GM12878 (cell line): ENCODE measurements around the gene TRMT1. TPM values are rescaled to one million over a fixed set of nuclear protein-coding genes. Genes with fewer than 3 reads are reported as not detected.

ENCODE experiments used
- CTCF ChIP-seq, 3 experiments: IDR thresholded peaks in 2 of 3; conservative IDR thresholded peaks in 1 of 3; 2 replicates each; pipeline ENCODE4 v1.5.1; 2011; ENCODE audit warnings: low read depth in 3 of 3, low read length in 3 of 3, mild to moderate bottlenecking in 3 of 3, control low read depth in 2 of 3, moderate library complexity in 2 of 3, inconsistent platforms in 1 of 3, mixed read lengths in 1 of 3; ENCODE audit not compliant: control insufficient read depth in 2 of 3, insufficient read depth in 1 of 3; ENCODE audit errors: extremely low read depth in 1 of 3
- E2F4 ChIP-seq: IDR thresholded peaks from 2 replicates; pipeline ENCODE4 v1.6.1; 2012; ENCODE audit warnings: low read depth, low read length, improper control_type of control experiment
- EGR1 ChIP-seq, 2 experiments: IDR thresholded peaks; 1 replicate in 1 of 2; 2 replicates in 1 of 2; pipeline ENCODE4 v1.6.1; 2011 to 2012; ENCODE audit warnings: low read depth in 2 of 2, low read length in 2 of 2, borderline replicate concordance in 1 of 2, mild to moderate bottlenecking in 1 of 2, moderate library complexity in 1 of 2
- IKZF1 ChIP-seq: fragments of 450-650 bp; conservative IDR thresholded peaks from 2 replicates; pipeline ENCODE4 v1.6.1; 2017; ENCODE audit warnings: antibody characterized with exemption, mild to moderate bottlenecking
- POLR2A ChIP-seq: IDR thresholded peaks from 2 replicates; pipeline ENCODE4 v1.6.1; 2011; ENCODE audit warnings: low read depth, mild to moderate bottlenecking, low read length
- SP1 ChIP-seq: IDR thresholded peaks from one replicate; pipeline ENCODE4 v1.6.1; 2011; ENCODE audit warnings: low read depth, low read length
- STAT1 ChIP-seq: fragments of 450-650 bp; conservative IDR thresholded peaks from 2 replicates; pipeline ENCODE4 v1.6.1; 2014; ENCODE audit warnings: antibody characterized with exemption, mild to moderate bottlenecking
- USF2 ChIP-seq: IDR thresholded peaks from 2 replicates; pipeline ENCODE4 v1.6.1; 2011; ENCODE audit warnings: low read depth, low read length, improper control_type of control experiment, borderline replicate concordance
- ZBTB11 ChIP-seq: fragments of 450-650 bp; formaldehyde crosslinking; IDR thresholded peaks from 2 replicates; pipeline ENCODE4 v1.5.0; 2022; ENCODE audit warnings: mild to moderate bottlenecking, missing genetic modification characterization
- ZNF24 ChIP-seq: fragments of 450-650 bp; IDR thresholded peaks from 2 replicates; pipeline ENCODE4 v1.6.1; 2017; ENCODE audit warnings: antibody characterized with exemption, mild to moderate bottlenecking
- polyA plus RNA-seq, 11 experiments: library from polyadenylated mRNA; depleted of rRNA in 4 of 11; unstranded in 6 of 11; stranded (reverse) in 5 of 11; fragments of >200 nt; fragmentation: Nextera tagmentation in 4 of 11; fragmentation: Illumina TruSeq in 1 of 11; extraction: Ambion mirVana in 4 of 11; extraction: Trizol in 1 of 11; gene quantifications; 1 replicate in 1 of 11; 2 replicates in 10 of 11; pipeline versions ENCODE4 v1.2.1 to v1.2.3, GENCODE V29; 2011 to 2016; ENCODE audit warnings: inconsistent platforms in 2 of 11, missing spikeins in 2 of 11, low read depth in 1 of 11
- total RNA-seq, 4 experiments: library from RNA; depleted of rRNA in 3 of 4; stranded (reverse); fragments of >200 nt in 3 of 4; fragmentation: Illumina TruSeq in 1 of 4; extraction: Trizol in 1 of 4; gene quantifications; 2 replicates each; pipeline versions ENCODE4 v1.2.1 to v1.2.3, GENCODE V29; 2013 to 2021

TRMT1 gene
- total and polyA plus RNA-seq, 10 of the 15 experiments (the other 5 are each of a cell fraction or from before 2014, with no cell fraction given) = 3.4 to 68.8 (median 34.8) TPM

- TF ChIP-seq CTCF (IDR thresholded peaks at IDR 0.05 in 2 of 3, conservative IDR thresholded peaks at IDR 0.05 in 1 of 3; ENCODE audit: control insufficient read depth in 2 of 3, extremely low read depth in 1 of 3, insufficient read depth in 1 of 3, low read depth in 3 of 3, low read length in 3 of 3) = peak; percentile 47 to 58 (median 51); a peak in 4 of 6 replicates
- peak; percentile 28 for TF ChIP-seq SP1
- peak; percentile 78 for TF ChIP-seq POLR2A
- TF ChIP-seq E2F4 = no peak
- peak in 1 of 2 experiments; percentile 48; a peak in 1 of 3 replicates for TF ChIP-seq EGR1 (IDR thresholded peaks at IDR 0.05; ENCODE audit: borderline replicate concordance in 1 of 2, low read depth in 2 of 2, low read length in 2 of 2)
- 0 out of 2 replicates have a peak, but pooled peaks have one; percentile 6 for TF ChIP-seq ZBTB11 (CRISPR knock-in tag)
- peak; percentile 17; the same call in 1 of the 2 replicates for TF ChIP-seq USF2
- TF ChIP-seq IKZF1 = 0 out of 2 replicates have a peak, but pooled peaks have one; percentile 49
- TF ChIP-seq STAT1 = peak; percentile 74; the same call in 1 of the 2 replicates
- 0 out of 2 replicates have a peak, but pooled peaks have one; percentile 3 for TF ChIP-seq ZNF24
These were observed 38.5 kb upstream of the TRMT1 start (continued) for GRCh38 chr19:13154911-13155471.
